GM12878 (cell line): ENCODE results near the gene SLC35A2. TPM values are rescaled to one million over a fixed set of nuclear protein-coding genes. Genes with fewer than 3 reads are reported as not detected.

Experiments
- ATF2 ChIP-seq: IDR thresholded peaks from 2 replicates; pipeline ENCODE4 v1.6.1; 2012; ENCODE audit warnings: low read length, inconsistent platforms
- ATF3 ChIP-seq: IDR thresholded peaks from 2 replicates; pipeline ENCODE4 v1.6.1; 2011; ENCODE audit warnings: low read depth, mild to moderate bottlenecking, low read length, moderate library complexity, borderline replicate concordance; ENCODE audit errors: extremely low read depth
- BACH1 ChIP-seq: fragments of 450-650 bp; IDR thresholded peaks from 2 replicates; pipeline ENCODE4 v1.6.1; 2017; ENCODE audit warnings: mild to moderate bottlenecking, borderline replicate concordance
- CREM ChIP-seq: IDR thresholded peaks from 2 replicates; pipeline ENCODE4 v1.6.1; 2014; ENCODE audit warnings: antibody characterized with exemption, low read depth
- DPF2 ChIP-seq: fragments of 450-650 bp; IDR thresholded peaks from 2 replicates; pipeline ENCODE4 v1.6.1; 2017; ENCODE audit warnings: mild to moderate bottlenecking
- E4F1 ChIP-seq: fragments of 450-650 bp; IDR thresholded peaks from 2 replicates; pipeline ENCODE4 v1.6.1; 2018; ENCODE audit warnings: borderline replicate concordance, mild to moderate bottlenecking; ENCODE audit not compliant: partially characterized antibody
- EZH2 ChIP-seq: IDR thresholded peaks from 2 replicates; pipeline ENCODE4 v1.6.1; 2012; ENCODE audit warnings: low read depth, mild to moderate bottlenecking, control low read depth, inconsistent platforms, low read length, borderline replicate concordance; ENCODE audit not compliant: control insufficient read depth
- KDM1A ChIP-seq: fragments of 200-600 bp; sonication (generic); IDR thresholded peaks from 2 replicates; pipeline ENCODE4 v1.6.1; 2016; ENCODE audit warnings: borderline replicate concordance
- KLF5 ChIP-seq: fragments of 450-650 bp; IDR thresholded peaks from 2 replicates; pipeline ENCODE4 v1.6.1; 2014; ENCODE audit warnings: mild to moderate bottlenecking; ENCODE audit not compliant: partially characterized antibody
- LARP7 ChIP-seq: fragments of 450-650 bp; IDR thresholded peaks from 2 replicates; pipeline ENCODE4 v1.6.1; 2017; ENCODE audit warnings: mild to moderate bottlenecking
- MLLT1 ChIP-seq: fragments of 450-650 bp; IDR thresholded peaks from 2 replicates; pipeline ENCODE4 v1.6.1; 2016; ENCODE audit warnings: mild to moderate bottlenecking
- NFYB ChIP-seq: IDR thresholded peaks from 2 replicates; pipeline ENCODE4 v1.6.1; 2011; ENCODE audit warnings: low read depth, mild to moderate bottlenecking, low read length, improper control_type of control experiment, moderate library complexity; ENCODE audit not compliant: insufficient read depth
- PKNOX1 ChIP-seq: fragments of 450-650 bp; IDR thresholded peaks from 2 replicates; pipeline ENCODE4 v1.6.1; 2016; ENCODE audit warnings: mild to moderate bottlenecking
- SMAD5 ChIP-seq: IDR thresholded peaks from 2 replicates; pipeline ENCODE4 v1.6.1; 2016; ENCODE audit warnings: antibody characterized with exemption, low read depth
- SMC3 ChIP-seq: IDR thresholded peaks from 2 replicates; pipeline ENCODE4 v1.6.1; 2011; ENCODE audit warnings: low read length, improper control_type of control experiment, borderline replicate concordance
- SREBF1 ChIP-seq: IDR thresholded peaks from 2 replicates; pipeline ENCODE4 v1.6.1; 2012; ENCODE audit warnings: mild to moderate bottlenecking, low read length
- SRF ChIP-seq, 2 experiments: IDR thresholded peaks; 2 replicates each; pipeline ENCODE4 v1.6.1; 2011; ENCODE audit warnings: low read depth in 2 of 2, low read length in 2 of 2, mild to moderate bottlenecking in 1 of 2, moderate library complexity in 1 of 2
- STAT1 ChIP-seq: fragments of 450-650 bp; conservative IDR thresholded peaks from 2 replicates; pipeline ENCODE4 v1.6.1; 2014; ENCODE audit warnings: antibody characterized with exemption, mild to moderate bottlenecking
- STAT3 ChIP-seq: IDR thresholded peaks from 2 replicates; pipeline ENCODE4 v1.6.1; 2011; ENCODE audit warnings: low read depth, low read length, improper control_type of control experiment
- TCF3 ChIP-seq: IDR thresholded peaks from 2 replicates; pipeline ENCODE4 v1.6.1; 2012; ENCODE audit warnings: low read depth, mild to moderate bottlenecking, low read length, borderline replicate concordance; ENCODE audit not compliant: insufficient read depth
- TCF7 ChIP-seq: IDR thresholded peaks from 2 replicates; pipeline ENCODE4 v1.6.1; 2014; ENCODE audit warnings: antibody characterized with exemption, borderline replicate concordance
- ZNF207 ChIP-seq: fragments of 450-650 bp; IDR thresholded peaks from 2 replicates; pipeline ENCODE4 v1.6.1; 2014; ENCODE audit warnings: antibody characterized with exemption, mild to moderate bottlenecking, borderline replicate concordance
- ZSCAN29 ChIP-seq: fragments of 450-650 bp; IDR thresholded peaks from 2 replicates; pipeline ENCODE4 v1.6.1; 2017; ENCODE audit warnings: mild to moderate bottlenecking, moderate library complexity
- polyA plus RNA-seq, 11 experiments: library from polyadenylated mRNA; depleted of rRNA in 4 of 11; unstranded in 6 of 11; stranded (reverse) in 5 of 11; fragments of >200 nt; fragmentation: Nextera tagmentation in 4 of 11; fragmentation: Illumina TruSeq in 1 of 11; extraction: Ambion mirVana in 4 of 11; extraction: Trizol in 1 of 11; gene quantifications; 1 replicate in 1 of 11; 2 replicates in 10 of 11; pipeline versions ENCODE4 v1.2.1 to v1.2.3, GENCODE V29; 2011 to 2016; ENCODE audit warnings: inconsistent platforms in 2 of 11, missing spikeins in 2 of 11, low read depth in 1 of 11
- total RNA-seq, 4 experiments: library from RNA; depleted of rRNA in 3 of 4; stranded (reverse); fragments of >200 nt in 3 of 4; fragmentation: Illumina TruSeq in 1 of 4; extraction: Trizol in 1 of 4; gene quantifications; 2 replicates each; pipeline versions ENCODE4 v1.2.1 to v1.2.3, GENCODE V29; 2013 to 2021

SLC35A2 gene
- total and polyA plus RNA-seq, 10 of the 15 experiments (the other 5 are each of a cell fraction or from before 2014, with no cell fraction given) = 2.1 to 27.4 (median 14.9) TPM

- TF ChIP-seq MLLT1 (peak; percentile 98), CREM (peak; percentile 92), ATF3 (0 out of 2 replicates have a peak, but pooled peaks have one; percentile 39), TCF7 (peak; percentile 50; the same call in 1 of the 2 replicates), BACH1 (peak; percentile 64; the same call in 1 of the 2 replicates), KLF5 (peak; percentile 91), ATF2 (peak; percentile 75), SMC3 (peak; percentile 21; the same call in 1 of the 2 replicates), DPF2 (peak; percentile 87), SRF (IDR thresholded peaks at IDR 0.05; ENCODE audit: low read depth in 2 of 2, low read length in 2 of 2) (no peak), ZSCAN29 (no peak), PKNOX1 (peak; percentile 19; the same call in 1 of the 2 replicates), E4F1 (no peak), STAT1 (no peak; the same call in 1 of the 2 replicates), TCF3 (peak; percentile 80), EZH2 (no peak), NFYB (no peak), ZNF207 (no peak), STAT3 (peak; percentile 100), SMAD5 (no peak), SREBF1 (no peak), LARP7 (0 out of 2 replicates have a peak, but pooled peaks have one; percentile 32), KDM1A (no peak)
Measured at GRCh38 chrX:48937054-48937907, 25.8 kb upstream of the SLC35A2 start (continued).
